GM18499 (cell line): ENCODE measurements around the gene ARHGAP4.

Source experiments
- ATAC-seq: cut with Tn5 transposase; IDR thresholded peaks from one replicate; pipeline ENCODE4 v1.9.1; 2021; ENCODE audit warnings: moderate number of reproducible peaks; ENCODE audit not compliant: insufficient read depth, unreplicated experiment

The ARHGAP4 gene

DNA sequence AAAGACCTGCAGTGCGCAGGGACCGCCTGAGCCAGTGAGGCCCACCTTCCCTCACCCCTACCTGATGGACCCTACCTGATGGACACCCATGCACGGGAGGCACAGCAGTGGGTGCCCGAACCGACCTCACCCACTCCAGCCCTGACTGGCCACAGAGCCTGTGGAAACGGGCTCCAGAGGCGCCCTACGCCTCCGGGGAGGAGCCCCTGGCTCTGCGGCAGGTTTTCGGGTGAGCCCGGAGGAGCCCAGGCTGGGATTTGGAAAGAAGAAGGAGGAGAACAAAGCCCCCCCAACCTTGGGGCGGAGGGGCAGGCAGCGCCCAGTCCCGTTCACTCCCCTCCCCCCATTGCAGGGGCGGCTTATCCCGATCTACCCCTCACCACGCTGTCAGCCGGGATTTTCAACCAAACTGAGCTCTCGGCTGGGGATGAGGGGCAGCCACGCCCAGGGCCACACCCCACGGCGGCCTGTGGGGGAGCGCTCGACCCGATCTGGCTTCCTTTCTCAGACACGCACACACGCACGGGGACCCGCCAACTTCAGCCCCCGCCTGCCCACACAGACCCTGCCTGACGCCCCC, 40.8 kb downstream of the ARHGAP4 start:
- ATAC-seq = no peak

DNA sequence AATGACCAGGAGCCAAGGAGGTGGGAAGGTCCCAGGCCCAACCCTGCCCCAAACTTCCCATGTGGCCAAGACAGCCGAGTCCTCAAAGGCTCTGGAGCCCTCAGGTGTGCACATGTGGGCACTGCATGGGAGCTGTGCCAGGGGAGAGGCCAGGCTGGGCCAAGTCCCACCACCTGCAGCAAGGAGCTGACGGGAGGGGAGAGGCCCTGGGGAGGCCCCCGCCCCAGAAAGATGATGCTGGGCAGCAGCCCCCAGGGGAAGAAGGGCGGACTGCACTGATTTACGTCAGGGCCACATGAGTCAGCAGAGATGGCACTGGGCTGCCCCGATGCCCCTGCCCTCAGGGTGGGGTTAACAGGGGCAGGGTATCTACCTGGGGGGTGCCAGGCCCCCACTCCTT, 41.5 kb downstream of the ARHGAP4 start:
- ATAC-seq = no peak

GRCh38 chrX:153884136-153884535, 41.9 kb downstream of the ARHGAP4 start:
- ATAC-seq = no peak

GRCh38 chrX:153883163-153883843, 42.8 kb downstream of the ARHGAP4 start:
- ATAC-seq = no peak

GRCh38 chrX:153882557-153882956, 43.5 kb downstream of the ARHGAP4 start:
- ATAC-seq = no peak

DNA sequence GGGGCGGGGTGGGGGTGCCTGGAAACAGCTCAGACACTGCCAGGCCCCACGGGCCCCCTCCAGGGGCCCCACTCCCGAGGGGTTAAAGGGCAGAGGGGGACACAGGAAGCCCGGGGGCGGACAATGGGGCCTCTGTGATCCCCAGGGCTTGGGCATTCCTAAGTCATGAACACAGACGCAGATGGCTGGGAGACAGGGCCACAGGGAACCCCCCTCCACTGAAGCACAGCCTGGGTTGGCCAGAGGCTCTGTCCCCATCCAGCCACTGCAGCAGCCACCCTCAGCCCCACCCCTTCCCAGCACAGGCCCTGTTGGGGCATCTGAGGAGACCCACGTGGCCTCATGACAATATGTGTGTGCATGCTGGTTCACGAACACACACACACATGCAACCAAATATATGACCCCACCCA, 44.0 kb downstream of the ARHGAP4 start:
- ATAC-seq = no peak

- no peak for ATAC-seq
These were observed 44.8 kb downstream of the ARHGAP4 start for GRCh38 chrX:153881281-153881680.

GRCh38 chrX:153880440-153880815, 45.6 kb downstream of the ARHGAP4 start:
- ATAC-seq = no peak

DNA sequence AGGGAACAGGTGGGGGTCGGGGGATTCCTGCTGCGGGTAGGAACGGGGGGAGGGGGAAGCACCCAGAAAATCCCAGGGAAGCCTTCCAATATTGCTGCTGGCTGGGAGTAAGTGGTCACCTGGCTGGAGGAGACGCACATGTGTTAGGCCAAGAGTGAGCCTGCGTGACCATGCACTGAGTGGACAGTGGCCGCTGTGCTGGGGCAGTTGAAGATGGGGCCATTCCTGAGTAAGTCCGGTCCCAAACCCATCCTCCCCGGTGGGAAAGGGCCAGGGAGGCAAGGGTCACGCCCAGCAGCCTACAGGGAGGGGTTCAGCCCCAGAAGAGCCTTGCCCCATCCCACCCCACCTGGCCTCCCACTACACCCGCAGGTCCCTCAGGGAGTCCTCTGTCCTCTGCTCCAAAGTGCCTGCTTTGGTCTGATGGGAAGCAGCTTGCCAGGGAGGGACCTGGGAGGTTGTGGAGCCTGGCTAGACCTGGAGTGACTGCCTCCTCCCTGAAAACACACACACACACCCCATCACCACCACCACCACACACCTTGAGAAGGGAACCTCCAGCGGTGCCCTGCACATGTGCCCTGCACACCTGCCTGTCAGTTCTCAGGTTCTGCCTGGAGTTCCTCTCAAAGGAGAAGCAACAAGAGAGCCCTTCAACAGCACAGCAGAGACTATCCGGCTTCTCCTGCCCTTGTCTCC, 46.2 kb downstream of the ARHGAP4 start:
- ATAC-seq = no peak

GRCh38 chrX:153878969-153879653, 47.0 kb downstream of the ARHGAP4 start:
- no peak for ATAC-seq

DNA sequence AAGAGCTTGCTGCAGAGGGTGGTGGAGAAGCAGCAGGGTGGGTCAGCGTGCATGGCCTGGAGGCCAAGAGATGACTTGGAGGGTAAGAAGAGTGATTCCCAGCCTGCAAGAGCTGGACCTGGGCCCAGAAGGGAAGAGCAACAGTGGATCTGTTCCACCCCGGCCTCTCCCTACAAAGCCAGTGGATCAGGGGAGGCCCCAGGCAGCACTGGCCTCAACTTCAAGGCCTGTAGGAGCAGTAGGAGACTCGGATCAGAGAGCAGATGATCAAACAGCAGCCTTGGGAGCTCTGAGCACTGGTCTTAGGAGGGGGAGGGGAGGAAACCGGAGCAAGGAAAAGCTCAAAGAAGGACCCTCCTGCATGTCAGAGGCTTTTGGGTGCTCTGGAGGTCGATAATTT, 47.7 kb downstream of the ARHGAP4 start:
- ATAC-seq = no peak

DNA sequence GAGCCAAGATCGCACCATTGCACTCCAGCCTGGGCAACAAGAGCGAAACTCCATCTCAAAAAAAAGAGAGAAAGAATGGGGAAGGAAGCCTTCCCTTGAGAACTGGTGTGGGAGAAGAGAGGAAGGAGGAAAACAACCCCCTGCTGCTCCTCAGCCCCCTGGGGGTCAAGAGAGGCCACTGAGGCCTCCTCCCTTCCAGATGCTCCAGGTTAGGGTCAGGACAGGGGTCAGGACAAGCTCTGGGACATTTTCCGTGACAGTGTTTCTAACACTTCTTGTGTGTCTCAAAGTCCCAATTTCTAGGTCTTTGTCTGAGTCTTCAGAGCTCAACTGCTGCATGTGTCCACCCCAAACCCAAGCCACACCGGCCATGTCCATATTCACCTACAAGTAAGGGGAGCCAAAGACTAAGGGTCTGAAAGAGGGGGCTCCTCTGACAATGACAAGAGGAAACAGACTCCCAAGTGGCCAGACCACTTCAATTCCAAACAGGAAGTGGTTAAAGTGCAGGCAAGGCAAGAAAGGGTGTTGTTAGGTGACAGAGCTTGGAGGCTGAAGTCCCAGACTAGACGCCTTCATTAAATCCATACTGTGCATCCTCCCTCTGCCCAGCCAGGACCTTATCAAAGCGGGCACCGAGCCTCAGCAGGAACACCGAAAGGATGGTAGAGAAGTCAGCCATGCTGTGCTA, 48.3 kb downstream of the ARHGAP4 start:
- no peak for ATAC-seq

- ATAC-seq = no peak
These were observed 50.0 kb downstream of the ARHGAP4 start for GRCh38 chrX:153876112-153876491.

- ATAC-seq = no peak
These were observed 50.5 kb downstream of the ARHGAP4 start for GRCh38 chrX:153875391-153876111.

DNA sequence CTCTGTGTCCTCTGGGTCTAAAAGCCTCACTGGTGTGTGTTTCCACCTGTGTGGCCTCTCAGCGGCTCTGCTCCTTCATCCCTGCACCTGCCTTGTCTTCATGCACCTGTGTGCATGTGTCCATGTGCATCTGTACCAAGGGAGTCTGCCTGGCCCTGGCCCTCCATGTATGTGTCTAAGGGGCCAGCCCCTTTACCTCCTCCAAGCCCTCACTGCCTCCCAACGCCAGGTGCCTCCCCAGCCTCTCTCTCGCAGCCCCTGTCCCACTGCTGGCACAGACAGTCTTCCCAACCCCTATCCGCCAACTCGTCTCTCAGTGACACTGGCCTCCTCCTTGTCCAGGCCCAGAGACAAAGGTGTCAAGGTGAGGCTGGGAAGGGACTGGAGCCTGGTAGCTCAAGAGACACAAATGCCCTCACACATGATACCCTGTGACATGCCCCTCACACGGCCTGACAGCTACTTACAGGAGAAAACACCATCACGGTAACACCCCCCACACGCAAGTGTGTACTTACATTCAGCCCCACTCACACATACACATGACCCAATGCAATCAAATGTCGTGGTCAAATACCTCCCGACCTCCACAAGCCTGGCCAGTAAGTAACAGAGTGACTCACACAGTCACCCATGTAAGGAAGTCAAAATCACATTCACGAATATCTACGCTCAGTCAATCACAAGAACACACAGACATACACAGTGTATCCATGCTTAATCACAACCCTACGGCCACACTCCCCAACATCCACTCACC, 51.5 kb downstream of the ARHGAP4 start:
- ATAC-seq = no peak

GRCh38 chrX:153874085-153874365, 52.0 kb downstream of the ARHGAP4 start:
- no peak for ATAC-seq

DNA sequence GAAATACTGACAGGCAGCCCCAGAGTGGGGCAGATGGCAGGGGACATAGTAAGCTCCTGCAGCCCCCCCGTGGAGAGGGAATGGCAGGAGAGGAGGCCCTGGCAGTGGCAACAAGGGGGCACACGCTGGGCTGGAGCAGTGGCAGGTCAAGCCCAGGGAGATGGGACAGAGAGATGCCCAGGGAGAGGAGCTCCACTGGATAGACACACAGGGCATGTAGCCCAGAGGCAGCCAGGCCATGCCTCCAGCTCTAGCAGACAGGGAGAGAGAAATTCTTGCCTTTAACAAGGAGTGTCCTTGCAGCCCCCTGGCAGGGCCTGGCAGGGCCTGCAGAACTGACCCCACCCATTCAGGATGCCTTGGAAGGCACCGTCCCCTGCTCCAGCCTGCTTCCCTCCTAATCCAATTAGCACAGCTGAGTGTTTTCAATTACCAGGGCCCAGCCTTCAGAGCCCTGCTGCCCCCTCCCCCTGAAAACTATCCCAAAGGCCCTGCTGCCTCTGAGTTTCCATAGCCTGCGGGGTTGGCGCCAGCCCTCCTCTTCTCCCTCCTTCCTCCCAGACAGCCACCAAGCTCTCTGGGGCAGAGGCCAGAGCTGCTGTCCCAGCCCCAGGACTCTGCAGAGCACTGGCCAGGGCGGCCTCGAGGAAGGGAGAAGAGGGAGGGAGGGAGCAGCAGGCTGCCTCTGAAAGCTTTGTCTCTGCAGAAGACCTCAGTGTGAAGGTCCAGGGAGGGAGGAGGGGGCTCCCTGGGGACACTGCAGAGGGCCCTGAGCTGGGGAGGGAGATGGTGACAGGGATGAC, 52.6 kb downstream of the ARHGAP4 start:
- ATAC-seq = no peak

DNA sequence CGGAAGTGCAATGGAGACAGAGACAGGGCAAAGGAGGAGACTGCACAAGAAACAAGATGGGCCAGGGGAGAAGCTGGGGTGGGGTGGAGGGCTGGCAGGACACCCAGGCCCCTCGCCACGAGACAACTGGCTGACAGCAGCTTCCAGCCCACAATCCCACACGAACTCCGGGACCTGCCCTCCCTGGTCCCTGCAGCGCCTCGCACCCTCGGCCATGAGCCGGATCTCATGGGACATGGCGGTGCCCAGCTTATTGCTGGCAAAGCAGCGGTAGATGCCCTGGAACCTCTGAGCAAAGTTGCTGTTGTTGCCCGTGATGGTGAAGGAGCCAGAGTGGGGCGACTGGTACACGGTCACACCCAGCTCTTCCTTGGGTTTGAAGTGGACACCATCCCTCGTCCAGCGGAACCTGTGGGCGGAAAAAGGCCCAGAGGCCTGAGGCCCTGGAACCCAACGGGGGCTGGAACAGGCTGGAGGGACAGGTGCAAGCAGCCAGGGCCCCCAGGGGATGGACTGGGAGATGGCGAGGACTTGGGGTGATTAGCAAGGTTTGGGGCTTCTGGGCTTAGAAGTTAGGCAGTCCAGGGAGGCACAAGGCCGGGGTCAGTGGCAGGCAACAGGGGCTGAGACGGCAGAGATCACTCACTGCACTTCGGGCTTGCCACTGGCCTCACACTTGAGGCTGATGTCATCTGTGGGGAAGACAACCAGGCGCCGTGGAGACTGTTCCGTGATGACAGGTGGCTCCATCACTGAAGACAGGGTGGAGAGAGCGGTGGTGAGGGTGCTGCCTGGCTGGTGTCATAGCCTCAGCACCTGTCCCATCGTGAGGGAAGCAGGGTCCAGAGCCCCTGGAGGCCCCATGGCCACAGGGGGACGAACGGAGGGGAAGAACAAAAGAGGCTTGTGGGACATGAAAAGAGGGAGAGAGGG, 53.9 kb downstream of the ARHGAP4 start:
- no peak for ATAC-seq
